GM11168 (cell line): ENCODE data around the gene POU6F2.

Source experiments
- in situ Hi-C: fragments of 300-500 bp; cut with MboI; formaldehyde crosslinking; loops from one replicate; pipeline ENCODE4 v1.12.0; 2022; ENCODE audit warnings: low sequenced_read_pairs; ENCODE audit not compliant: unreplicated experiment

The POU6F2 gene

GRCh38 chr7:39099146-39099545, 121.4 kb downstream of the POU6F2 start:
- in situ Hi-C loops = no loop called here

DNA sequence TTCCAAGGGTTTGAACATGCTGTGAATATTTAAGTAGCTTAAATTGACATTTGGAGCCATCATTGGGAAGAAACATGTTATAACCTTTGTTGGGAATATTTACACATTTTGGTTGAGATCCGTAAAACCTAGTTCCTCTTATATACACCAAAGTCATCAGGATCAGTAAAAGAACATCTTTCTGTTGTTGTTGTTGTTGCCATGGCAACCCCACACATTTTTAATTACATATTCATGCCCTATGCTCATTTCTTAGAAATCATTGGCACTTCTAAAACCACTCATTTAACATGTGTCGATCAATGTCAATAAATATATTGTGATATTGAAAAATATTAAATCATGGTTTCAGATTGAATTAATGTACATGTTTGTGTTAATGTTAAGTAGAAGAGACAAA, 122.6 kb downstream of the POU6F2 start:
- in situ Hi-C loops = loop anchor here (10.0 kb wide), 1 partner anchor 205 kb away; no protein-coding TSS in a partner anchor

DNA sequence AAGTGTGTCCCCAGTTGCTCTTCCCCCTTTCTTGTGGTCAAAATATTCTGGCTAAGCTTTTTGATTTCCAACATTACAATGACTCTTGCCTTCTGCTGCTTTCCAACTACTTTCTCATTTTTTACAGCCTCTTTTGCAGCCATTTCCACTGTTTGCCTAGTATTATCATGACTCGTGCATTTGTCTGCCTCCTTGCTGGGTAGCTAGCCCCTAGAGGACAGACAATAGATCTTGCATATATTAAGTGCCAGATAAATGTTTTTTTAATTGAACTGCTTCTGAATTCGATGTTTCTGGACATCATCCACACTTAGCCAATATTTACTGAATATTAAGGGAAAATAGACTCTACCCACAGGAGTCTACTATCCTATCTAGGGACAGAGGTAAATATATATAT, 124.5 kb downstream of the POU6F2 start:
- in situ Hi-C loops = loop anchor here (10.0 kb wide), 1 partner anchor 203 kb away; no protein-coding TSS in a partner anchor

DNA sequence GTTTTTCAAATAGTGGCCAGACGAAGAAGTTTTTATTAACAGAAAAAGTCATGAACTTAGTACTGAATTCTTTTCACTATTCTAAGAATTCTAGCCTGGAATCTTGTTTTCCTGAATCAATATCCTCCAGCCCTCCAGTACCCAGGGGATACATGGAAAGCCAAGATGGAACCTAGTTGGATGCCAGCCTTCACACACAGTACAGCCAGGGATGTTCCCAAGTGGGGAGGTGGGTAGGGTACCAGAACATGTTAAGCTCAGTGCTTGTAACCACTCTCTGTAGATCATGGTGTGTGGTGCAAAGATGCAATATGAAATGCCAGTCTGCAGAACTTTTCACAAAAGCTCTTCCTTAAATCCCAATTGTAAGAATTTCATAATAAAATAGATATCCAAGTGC, 128.0 kb downstream of the POU6F2 start:
- in situ Hi-C loops = loop anchor here (10.0 kb wide), 1 partner anchor 199 kb away; no protein-coding TSS in a partner anchor

GRCh38 chr7:39125846-39126245, 148.1 kb downstream of the POU6F2 start:
- in situ Hi-C loops = no loop called here

DNA sequence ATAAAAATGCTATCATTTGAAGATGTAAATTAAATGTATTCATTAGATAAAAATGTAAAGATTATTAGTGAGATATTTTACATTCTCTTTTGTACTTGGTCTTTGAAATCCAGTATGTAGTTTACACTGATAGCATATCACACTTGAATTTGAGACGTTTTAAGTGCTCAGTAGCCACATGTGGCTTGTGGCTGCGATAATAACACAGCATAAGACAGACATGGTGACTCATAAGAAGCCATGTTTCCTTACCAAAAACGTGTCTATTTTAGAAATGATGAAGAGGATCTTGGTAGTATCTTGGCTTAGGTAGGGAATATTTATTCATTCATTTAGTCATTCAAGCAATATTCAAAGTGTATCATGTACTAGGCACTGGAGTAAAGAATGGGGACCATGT, 149.3 kb downstream of the POU6F2 start:
- in situ Hi-C loops = no loop called here

GRCh38 chr7:39128287-39128843, 150.7 kb downstream of the POU6F2 start:
- in situ Hi-C loops = no loop called here

DNA sequence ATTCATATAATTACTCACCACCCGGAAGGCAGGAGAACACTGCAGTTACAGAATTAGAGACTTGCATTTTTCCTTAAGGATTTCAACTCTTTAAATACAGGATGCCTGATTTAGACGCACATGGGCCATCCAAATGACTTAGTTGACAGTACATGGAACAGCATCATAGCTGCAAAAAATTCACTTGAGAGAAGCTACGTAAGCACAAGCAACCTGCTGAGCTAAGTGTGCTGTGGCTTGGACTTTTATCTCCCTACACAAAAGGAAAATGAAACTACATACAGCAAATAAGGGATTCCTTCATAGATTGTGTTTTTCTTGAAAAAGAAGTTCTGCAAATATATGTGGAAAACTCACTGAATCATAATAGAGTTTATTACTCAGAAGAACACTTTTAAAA, 152.6 kb downstream of the POU6F2 start:
- in situ Hi-C loops = no loop called here

- in situ Hi-C loops = no loop called here
These were observed 153.3 kb downstream of the POU6F2 start for GRCh38 chr7:39130857-39131526.

DNA sequence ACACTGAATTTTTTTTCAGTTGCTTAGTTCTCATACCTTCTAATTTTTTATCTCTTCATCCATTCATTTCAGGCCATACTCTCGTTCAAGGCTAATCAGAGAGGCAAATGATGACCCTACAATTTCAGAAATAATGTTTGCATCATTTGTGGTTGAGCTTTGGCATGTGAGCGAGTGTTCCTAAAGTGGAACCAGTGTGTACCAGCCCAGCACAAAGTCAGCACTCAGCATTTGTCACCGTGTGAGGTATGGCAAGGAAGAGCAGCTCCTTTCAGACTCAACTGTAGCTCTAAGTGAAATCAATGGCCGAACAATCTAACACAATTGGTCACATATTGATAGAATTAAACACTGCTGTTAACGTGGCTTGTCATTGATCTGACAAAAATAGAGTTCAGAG, 154.6 kb downstream of the POU6F2 start:
- in situ Hi-C loops = no loop called here

DNA sequence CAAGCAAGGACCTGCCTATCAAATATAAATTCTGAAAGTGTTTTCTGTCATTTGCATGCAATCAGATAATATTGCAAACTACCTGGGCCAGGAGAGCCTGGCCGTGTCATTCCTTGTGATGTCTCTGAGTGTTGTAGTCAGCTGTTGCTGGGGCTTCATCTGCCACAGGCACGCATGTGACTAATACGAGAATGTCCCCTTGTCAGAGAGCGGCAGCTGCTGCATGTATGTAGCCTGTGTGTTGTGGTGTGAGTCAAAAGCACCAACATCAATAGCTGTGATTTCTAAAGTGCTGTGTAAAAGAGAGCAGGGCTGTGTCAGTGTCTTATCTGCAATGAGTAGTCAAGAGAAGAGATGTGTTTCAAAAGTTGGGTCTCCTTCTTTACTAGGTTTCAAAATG, 155.4 kb downstream of the POU6F2 start:
- in situ Hi-C loops = no loop called here

DNA sequence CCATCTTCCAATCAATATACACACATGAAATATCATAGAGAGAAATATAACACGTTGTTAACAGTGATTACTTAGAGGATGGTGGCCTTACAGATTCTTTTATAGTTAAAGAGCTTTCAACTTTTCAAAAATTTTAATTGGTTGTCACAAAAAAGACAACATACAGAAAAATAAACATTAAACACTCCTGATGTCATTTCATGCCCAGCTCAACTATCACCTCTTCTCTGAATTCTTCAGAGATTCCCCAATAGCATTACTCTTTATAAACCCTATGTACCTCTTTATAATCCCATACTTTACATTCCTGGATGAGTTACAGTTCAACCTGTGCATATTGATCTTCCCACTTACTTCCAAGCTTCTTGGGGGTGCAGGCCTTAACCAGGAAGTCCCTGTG, 159.8 kb downstream of the POU6F2 start:
- in situ Hi-C loops = no loop called here

- in situ Hi-C loops = no loop called here
These were observed 165.0 kb downstream of the POU6F2 start for GRCh38 chr7:39142750-39143149.

DNA sequence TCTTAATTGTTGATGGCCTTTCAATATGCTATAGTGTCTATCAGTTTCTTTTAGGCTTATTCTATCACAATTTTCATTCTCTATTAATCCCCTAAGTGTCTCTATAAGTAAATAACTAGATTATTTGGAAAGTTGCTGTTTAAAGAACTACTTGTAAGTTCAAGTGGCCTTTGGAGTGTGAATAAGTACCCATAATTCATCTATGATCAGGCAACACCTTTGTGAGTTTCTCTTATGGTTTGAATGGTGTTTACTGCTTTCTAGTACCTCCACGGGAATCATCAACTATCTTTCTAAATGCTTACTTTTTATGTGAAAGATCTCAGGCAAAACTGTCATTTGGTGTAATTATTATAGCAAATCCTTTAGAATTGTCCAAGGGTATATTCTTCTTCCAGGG, 166.7 kb downstream of the POU6F2 start:
- in situ Hi-C loops = no loop called here

DNA sequence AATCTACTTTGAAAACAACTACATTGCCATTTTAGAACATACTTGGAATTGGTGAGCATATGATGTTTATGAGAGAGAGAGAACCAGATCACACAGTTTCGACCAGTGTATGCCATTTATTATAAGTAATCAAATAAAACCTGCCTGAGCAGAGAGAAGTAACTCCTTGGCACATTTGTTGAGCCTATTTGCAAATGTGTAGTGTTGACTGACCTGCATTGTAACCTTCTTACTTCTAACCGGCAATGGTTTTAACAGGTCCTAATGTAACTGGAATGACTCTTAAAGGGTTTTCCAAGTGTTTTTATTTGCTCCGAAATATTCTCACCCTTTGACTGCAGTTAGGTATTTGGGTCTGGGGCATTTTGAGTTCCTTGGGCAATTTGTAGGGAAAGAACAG, 167.6 kb downstream of the POU6F2 start:
- in situ Hi-C loops = no loop called here

DNA sequence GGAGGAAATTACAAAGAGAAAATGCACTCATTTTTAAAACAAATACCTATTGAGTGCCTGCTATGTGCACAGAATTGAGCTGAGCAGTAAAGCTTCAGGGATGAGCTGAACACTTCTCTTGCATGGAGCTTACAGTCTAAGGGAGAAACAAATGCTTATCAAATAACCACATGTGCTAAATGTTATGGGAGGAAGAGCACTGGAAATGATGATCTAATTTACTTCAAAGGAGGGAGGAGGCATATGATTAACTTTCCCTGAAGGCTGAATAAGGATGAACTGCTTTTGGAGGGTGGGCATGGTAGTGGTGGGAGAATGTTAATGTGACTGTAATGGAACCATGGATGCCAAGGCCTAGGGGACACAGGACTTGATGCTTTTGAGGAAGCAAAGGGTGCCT, 168.2 kb downstream of the POU6F2 start:
- in situ Hi-C loops = no loop called here

DNA sequence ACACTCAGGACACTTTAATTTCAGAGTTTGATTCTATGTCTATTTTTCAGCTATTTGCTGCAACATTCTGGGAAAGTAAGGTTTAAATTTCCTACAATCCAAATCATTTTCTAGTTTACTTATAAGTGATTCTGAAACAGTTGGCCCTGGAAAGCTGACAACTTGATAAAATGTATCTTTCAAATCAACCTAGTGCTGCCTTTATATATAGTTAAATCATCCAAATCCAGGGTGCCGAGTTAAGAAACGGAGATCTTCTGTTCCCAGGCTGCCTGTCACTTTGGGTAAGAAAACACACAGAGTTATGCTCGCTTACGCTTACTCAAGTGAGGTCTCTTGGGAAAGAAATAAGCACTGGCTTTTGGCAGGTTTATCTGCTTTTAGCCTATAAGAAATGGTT, 175.0 kb downstream of the POU6F2 start:
- in situ Hi-C loops = no loop called here

- in situ Hi-C loops = no loop called here
These were observed 175.4 kb downstream of the POU6F2 start for GRCh38 chr7:39153113-39153512.

DNA sequence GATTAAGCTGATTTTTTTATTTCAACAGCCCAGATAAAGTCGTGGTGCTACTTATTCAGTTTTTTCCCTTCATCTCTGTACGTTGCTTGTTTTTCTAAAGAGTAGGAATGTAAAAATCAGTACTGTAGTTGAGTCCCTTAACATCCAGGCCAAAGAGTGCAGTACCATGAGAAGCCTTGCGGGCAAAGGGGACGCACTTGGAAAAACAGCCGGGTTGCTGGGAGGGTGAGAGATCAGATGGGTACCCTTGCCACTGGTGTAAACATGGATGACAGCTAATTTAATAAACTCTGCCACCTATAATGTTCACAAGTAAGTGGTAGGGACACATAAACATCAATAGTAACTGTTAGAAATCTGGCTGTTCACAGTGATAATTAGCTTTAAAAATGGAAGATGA, 175.9 kb downstream of the POU6F2 start:
- in situ Hi-C loops = no loop called here

DNA sequence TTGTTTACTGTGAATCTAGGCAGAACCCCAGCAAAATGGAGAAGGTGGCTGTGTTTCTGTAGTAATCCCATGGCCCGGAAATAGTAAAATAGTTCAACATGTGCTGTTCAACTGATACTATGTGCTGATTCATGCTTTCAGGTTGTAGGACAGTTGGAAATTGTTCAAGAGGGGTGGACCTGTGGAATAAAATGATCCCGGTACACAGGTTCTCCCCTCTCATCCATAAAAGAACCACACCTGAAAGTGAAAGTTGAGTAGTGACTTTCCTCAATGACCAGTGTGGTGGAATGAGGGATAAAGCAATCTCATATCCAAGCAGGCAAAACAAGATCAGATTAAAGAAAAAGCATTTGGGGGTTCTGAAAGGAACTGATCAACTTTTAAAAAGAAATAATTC, 177.1 kb downstream of the POU6F2 start:
- in situ Hi-C loops = no loop called here

GRCh38 chr7:39158367-39158766, 180.7 kb downstream of the POU6F2 start:
- in situ Hi-C loops = no loop called here

- in situ Hi-C loops = no loop called here
These were observed 184.2 kb downstream of the POU6F2 start for GRCh38 chr7:39161903-39162302.
